ENCODE data around the gene GMPR2. TPM values are rescaled to one million over a fixed set of nuclear protein-coding genes. Genes with fewer than 3 reads are reported as not detected.

GMPR2 gene
- total and polyA plus RNA-seq, 2 of the 13 experiments (the other 11 are each of a cell fraction or from before 2014, with no cell fraction given), result 210 to 273 TPM

- no peak for TF ChIP-seq ZNF687 (CRISPR knock-in tag; IDR thresholded peaks at IDR 0.05)
- no peak for TF ChIP-seq ZNF143 (CRISPR knock-in tag; IDR thresholded peaks at IDR 0.05)
- TF ChIP-seq ZC3H13 (CRISPR knock-in tag; IDR thresholded peaks at IDR 0.05), result peak; percentile 25; the same call in 1 of the 2 replicates
- TF ChIP-seq NRL (CRISPR knock-in tag; IDR thresholded peaks at IDR 0.05; ENCODE audit: borderline replicate concordance), result no peak
- TF ChIP-seq ONECUT2 (CRISPR knock-in tag; IDR thresholded peaks at IDR 0.05), result no peak
- no peak for TF ChIP-seq AKAP8 (CRISPR knock-in tag; IDR thresholded peaks at IDR 0.05)
- TF ChIP-seq MXD1 (CRISPR knock-in tag; IDR thresholded peaks at IDR 0.05), result peak; percentile 71; the same call in 1 of the 2 replicates
- TF ChIP-seq ZFP36L1 (CRISPR knock-in tag; IDR thresholded peaks at IDR 0.05), result no peak
- TF ChIP-seq ZNF367 (CRISPR knock-in tag; IDR thresholded peaks at IDR 0.05; ENCODE audit: borderline replicate concordance), result no peak
- TF ChIP-seq SMARCC2 (IDR thresholded peaks at IDR 0.05), result no peak
- no peak; the same call in 1 of the 2 replicates for TF ChIP-seq KDM4B (CRISPR knock-in tag; IDR thresholded peaks at IDR 0.05)
- TF ChIP-seq TMF1 (CRISPR knock-in tag; IDR thresholded peaks at IDR 0.05; ENCODE audit: low read depth), result 0 out of 2 replicates have a peak, but pooled peaks have one; percentile 43
- TF ChIP-seq ZNF577 (CRISPR knock-in tag; IDR thresholded peaks at IDR 0.05; ENCODE audit: borderline replicate concordance, low read depth), result no peak
- no peak for TF ChIP-seq ZNF580 (CRISPR knock-in tag; IDR thresholded peaks at IDR 0.05; ENCODE audit: borderline replicate concordance, low read depth)
- 0 out of 2 replicates have a peak, but pooled peaks have one; percentile 64 for TF ChIP-seq NFIB (CRISPR knock-in tag; IDR thresholded peaks at IDR 0.05; ENCODE audit: borderline replicate concordance)
- TF ChIP-seq ZNF605 (CRISPR knock-in tag; IDR thresholded peaks at IDR 0.05), result peak; percentile 47; the same call in 1 of the 2 replicates
- TF ChIP-seq ZNF615 (CRISPR knock-in tag; IDR thresholded peaks at IDR 0.05; ENCODE audit: borderline replicate concordance), result no peak
- TF ChIP-seq ZNF780A (CRISPR knock-in tag; IDR thresholded peaks at IDR 0.05), result no peak
- TF ChIP-seq ZBTB37 (CRISPR knock-in tag; IDR thresholded peaks at IDR 0.05), result no peak
- TF ChIP-seq MATR3 (CRISPR knock-in tag; IDR thresholded peaks at IDR 0.05), result no peak
- TF ChIP-seq ZEB1 (IDR thresholded peaks at IDR 0.05; ENCODE audit: insufficient replicate concordance, low read depth), result no peak
- no peak for TF ChIP-seq ZSCAN21 (CRISPR knock-in tag; IDR thresholded peaks at IDR 0.05; ENCODE audit: borderline replicate concordance)
Measured at GRCh38 chr14:24240110-24240918, 7.6 kb downstream of the GMPR2 start (continued).
